NCI-H748 (cell line): Measurements from ENCODE around the gene OARD1.

ENCODE experiments used
- DNase-seq: peaks from one replicate; lab custom pipeline; 2025; ENCODE audit not compliant: unreplicated experiment; lab: John Stamatoyannopoulos, UW

OARD1 gene

GRCh38 chr6:41050536-41050935, 21.6 kb downstream of the OARD1 start:
- DNase-seq, result no peak

DNA sequence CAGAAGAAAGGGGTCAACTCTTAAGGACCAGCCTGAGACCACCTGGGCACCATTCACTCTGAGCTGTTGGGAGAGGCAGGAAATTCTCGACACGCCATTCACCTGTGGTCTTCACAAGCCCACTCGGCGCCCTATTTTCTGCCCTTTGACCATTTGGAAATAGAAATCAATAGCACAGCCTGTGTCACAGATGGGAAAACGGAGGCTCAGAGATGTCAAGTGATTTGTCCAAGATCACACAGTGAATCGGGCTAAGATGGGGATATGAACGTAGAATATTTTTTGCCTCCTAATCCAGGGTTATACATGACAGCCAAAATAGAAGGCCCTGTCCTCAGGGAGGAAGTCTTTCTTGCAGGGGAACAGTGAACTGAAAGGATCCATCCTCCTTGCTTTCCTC, 22.2 kb downstream of the OARD1 start:
- no peak for DNase-seq

- DNase-seq, result no peak
Observed at GRCh38 chr6:41049521-41049920, 22.6 kb downstream of the OARD1 start.

DNA sequence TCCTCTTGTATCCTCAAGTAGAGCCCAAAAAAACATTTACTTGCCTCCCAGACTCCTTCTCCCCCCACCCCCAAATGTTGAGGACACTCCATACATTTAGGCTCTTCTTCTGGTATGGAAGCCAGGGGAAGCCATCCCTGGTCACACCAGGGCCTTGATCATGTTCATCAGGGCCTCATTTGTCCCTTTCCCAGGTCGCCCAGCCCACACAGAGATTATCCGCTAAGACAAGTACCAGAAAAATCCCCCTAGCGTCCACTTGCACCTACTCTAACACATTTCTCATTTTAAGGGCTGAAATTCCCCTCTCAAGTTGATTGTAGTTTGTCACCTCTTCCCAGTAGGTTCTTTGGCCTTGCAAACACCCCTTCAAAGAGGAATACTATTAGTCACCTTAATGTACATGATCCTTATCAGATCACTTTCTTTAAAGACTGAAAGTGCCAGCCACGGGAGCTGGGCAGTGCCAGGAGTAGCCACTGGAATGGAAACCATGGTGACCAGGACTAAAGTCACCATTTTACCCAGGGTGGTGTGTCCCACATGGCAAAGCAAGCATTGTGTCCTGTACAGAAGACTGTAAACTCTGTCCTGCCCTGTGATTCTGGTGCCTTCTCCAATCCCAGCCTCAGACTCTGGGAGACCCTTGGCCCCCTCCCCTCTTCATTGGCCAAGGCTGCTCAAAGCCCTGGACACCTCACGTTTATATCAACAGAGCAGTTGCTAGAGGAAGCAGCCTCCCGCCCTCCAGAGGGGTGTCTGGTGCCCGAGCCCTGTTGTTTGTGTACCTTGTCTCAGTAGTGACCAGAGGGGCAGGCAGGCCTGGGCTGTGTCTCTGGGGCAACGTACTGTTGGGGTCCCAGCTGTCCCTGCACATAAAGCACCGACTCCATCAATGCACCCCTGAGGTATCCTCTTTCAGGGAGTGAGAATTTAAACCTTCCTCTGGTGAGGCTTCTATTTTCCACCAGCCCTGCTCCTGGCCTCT, 24.1 kb downstream of the OARD1 start:
- DNase-seq, result no peak

- DNase-seq, result no peak
Observed at GRCh38 chr6:41047306-41047705, 24.9 kb downstream of the OARD1 start.

DNA sequence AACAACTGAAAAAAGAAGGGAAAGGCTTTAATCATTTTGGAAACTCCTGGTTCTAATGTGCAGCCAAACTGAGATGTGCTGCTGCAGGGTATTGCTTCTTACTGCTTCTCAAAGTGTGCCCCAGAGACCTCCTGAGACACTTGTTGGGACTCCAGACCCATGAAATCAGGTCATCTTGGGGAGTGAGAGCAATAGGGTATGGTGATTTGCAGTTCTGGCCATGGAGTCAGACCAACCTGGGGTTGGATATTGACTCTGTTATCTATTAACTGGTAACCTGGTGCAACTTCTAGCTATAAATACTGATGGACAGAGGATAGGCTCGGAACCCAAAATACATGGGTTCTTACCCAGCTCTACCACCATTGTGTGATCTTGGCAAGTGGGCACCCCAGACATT, 26.1 kb downstream of the OARD1 start:
- no peak for DNase-seq

DNA sequence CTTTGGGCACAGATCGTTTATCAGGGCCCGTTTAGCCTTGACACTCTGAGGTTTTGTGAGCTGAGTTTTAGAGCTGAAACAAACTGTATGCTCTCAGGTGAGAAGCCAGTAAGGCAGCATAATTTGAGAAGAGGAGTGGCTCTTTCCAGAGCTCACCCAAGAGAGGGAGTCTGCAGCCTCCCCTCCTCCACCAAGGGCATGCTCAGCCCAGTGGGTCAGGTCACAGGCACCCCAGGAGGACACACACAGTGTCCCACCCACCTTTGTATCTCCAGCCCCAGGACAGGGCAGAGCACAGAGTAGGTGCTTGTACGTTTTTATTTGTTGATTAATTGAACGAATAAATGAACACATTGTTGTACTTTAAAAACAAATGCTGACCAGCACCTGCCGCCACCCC, 26.5 kb downstream of the OARD1 start:
- DNase-seq, result no peak

DNA sequence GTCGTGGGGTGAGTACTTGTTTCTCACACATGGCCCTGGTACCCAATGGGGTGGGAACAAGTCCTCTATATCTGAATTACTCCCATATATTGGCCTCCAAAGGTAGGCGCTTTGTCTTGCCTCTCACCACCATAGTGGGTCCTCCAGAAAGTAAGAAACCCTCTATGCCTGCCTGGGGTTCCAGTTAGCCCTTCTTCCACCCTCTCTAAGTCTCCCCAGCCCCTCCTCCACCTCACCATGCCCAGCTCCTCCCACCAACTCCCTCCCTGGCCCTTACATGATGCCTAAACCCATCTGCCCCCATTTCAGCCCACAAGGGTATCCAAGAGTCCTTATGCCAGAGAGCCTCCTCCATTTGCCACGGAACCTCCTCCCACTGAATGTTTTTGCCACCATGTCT, 29.0 kb downstream of the OARD1 start:
- DNase-seq, result no peak

- DNase-seq, result no peak
Observed at GRCh38 chr6:41042226-41043055, 29.7 kb downstream of the OARD1 start, which contains the start of gene TSPO2. Gene TSPO2, plus strand, starts transcription at chr6:41042467. Its CDS starts 519 bp downstream, at chr6:41042986.

- peak; percentile 17 for DNase-seq
Observed at GRCh38 chr6:41040940-41041536, 31.1 kb downstream of the OARD1 start.

- DNase-seq, result no peak
Observed at GRCh38 chr6:41040101-41040939, 31.8 kb downstream of the OARD1 start.

DNA sequence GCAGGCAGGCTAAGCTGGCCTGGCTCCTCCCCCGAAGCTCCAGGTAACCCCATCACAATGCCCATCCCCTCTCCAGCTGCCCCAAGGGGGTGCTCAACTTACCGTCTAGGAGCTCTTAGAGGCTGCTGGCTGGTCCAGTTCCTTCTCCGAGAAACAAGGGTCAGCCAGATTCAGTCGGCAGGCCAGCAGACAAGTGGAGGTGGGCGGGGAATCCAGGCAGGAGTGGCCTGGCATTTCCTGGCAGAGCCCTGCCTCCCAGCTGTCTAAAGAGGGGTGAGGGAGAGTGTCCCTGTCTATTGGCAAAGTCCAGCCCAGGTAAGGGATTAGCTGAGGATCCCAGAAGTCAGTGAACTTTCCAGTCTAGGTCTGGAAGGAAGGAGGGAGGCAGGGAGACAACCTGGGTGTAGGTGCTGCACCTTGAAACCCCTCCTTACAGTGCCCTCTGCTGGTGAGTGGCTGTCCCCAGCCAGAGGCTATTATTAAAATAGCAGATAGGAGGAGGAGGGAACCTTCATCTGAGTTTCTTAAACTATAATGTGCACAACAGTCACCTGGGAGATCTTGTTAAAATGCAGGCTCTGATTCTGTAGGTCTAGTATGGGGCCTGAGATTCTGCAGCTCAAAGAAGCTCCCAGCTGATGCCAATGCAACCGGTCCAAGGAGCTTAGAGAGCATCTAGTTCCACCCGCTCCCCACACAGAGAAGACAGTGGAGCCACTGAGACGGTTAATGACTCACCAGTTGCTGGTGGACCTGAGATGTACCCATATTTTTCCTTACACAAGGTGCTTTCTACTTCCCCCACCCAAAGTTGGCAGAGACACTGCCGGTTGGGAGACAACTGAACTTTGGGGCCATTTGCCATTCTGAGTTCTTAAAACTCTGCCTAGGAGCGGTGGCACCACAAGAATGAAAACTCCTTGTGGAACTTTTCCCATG, 32.8 kb downstream of the OARD1 start, which contains the start of gene UNC5CL:
Gene UNC5CL, minus strand, starts transcription at position 162 of the 939 bp plus-strand sequence. CDS start 4,147 bp downstream, outside the sequence.
- peak; percentile 55 for DNase-seq

DNA sequence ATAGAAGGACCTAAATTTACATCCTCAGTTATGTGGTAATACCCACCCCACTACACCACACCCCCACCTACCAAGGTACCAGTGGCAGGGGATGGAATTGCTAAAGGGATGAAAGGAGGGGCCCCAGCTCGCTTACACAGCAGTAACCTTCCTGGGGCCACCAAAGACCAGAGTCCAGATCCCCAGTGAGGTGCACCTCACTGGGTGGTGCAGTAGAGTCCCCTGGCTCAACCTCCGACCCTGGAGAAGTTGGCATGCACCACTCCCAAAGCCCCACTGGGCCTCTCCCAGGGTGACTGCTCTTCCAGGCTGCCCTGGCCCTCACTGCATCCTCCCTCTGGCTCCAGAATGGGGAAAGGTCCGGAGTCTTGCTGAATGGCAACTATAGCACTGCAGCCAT, 34.0 kb downstream of the OARD1 start:
- no peak for DNase-seq

DNA sequence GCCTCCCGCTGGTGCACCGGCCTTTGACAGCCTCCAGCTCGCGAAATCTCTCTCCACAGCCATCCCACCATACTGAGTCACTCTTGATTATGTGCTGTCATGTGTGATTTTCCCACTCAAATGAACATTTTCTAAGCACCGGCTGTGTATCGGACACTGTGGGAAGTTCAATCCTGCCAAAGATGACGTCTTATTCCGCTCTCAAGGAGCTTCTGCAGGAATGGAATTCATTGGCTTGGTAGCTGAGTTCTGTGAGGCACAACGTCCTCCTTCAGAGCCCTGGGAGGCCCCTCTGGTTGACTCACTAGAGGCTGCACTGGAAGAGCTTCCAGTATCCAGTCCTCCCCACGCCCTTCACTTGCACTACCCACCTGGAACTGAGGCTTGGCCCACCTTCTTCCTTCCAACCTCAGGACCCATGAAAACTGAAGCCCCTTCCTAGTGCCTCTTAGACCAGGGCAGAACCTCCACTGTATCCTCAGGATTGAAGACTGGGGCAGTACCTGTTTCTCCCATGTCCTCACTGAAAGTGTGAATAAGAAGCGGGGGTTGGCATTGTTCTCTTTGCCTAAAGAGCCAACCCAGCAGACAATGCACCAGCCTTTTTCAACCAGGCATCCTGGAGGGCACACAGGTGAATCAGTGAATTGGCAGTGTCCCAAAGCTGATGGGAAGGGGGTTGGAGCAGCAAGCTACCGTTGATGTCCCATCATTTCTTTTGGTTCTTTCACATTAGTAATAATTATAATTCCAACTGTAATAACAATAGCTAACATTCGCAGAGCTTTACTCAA, 34.9 kb downstream of the OARD1 start:
- no peak for DNase-seq

- no peak for DNase-seq
Observed at GRCh38 chr6:41036601-41037000, 35.6 kb downstream of the OARD1 start.

DNA sequence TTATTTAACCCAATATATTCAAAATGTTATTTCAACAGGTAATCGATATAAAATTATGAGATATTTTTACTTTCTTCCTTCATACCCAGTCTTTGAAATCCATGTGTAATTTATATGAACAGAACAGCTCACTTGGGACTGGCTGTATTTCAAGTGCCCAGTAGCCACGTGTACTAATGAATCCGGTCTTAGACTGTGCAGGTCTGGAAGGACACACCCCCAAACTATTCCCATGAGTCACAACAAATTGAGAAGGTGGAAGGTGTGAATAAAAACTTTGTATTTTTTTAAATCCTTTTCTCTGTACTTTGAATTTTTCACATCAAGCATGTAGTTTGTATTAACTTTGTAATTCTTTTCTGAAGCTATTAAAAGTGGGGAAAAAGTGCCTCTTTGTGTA, 36.0 kb downstream of the OARD1 start:
- no peak for DNase-seq

DNA sequence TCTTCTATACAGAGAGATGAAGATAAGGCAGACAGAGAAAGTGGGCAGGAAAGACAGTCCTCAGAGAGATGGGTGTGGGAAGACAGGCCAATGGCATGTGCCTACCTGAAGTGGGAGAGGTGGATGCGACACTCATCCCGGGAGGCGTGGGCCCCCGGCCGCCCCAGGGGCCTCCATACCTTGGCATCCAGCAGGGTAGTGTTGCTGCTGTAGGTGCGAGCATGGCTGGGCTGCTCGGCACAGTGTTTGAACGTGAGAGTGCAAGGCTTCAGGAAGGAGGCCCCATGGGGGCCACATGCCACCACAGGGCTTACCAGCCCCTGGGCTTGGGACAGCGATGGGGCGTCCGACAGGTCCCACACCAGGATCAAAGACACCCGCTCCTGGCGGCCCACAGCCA, 38.4 kb downstream of the OARD1 start:
- no peak for DNase-seq

- no peak for DNase-seq
Observed at GRCh38 chr6:41032830-41033229, 39.3 kb downstream of the OARD1 start.
